Inflammatory macrophage treated with lipopolysaccharide for 1 hour (primary cell): ENCODE data around the gene GOLGA6L6.
"Not testable (repeated sequence)": the region's sequence is repeated elsewhere in the genome, so short reads cannot be mapped to it uniquely, and the experiment has no call there.

ENCODE experiments used
- DNase-seq, 2 donors: peaks; one replicate each; pipeline ENCODE4 v3.0.0-alpha.2; 2020 to 2022

Gene GOLGA6L6

GRCh38 chr15:20541700-20542099, at the start of gene GOLGA6L6:
GOLGA6L6 (minus strand) TSS chr15:20541800; CDS start chr15:20541709, 91 bp downstream.
- DNase-seq: not testable (repeated sequence)

GRCh38 chr15:20590069-20590468, 48.5 kb upstream of the GOLGA6L6 start:
- not testable (repeated sequence) for DNase-seq

- not testable (repeated sequence) for DNase-seq
Observed at GRCh38 chr15:20586821-20587220, 45.2 kb upstream of the GOLGA6L6 start.

GRCh38 chr15:20582726-20583115, 41.1 kb upstream of the GOLGA6L6 start:
- DNase-seq: not testable (repeated sequence)

GRCh38 chr15:20582109-20582725, 40.6 kb upstream of the GOLGA6L6 start:
- DNase-seq: not testable (repeated sequence)

- DNase-seq: not testable (repeated sequence)
Observed at GRCh38 chr15:20581261-20582108, 39.9 kb upstream of the GOLGA6L6 start.

- not testable (repeated sequence) for DNase-seq
Observed at GRCh38 chr15:20579662-20580061, 38.1 kb upstream of the GOLGA6L6 start.

GRCh38 chr15:20551289-20551688, 9.7 kb upstream of the GOLGA6L6 start:
- DNase-seq: not testable (repeated sequence)

- not testable (repeated sequence) for DNase-seq
Observed at GRCh38 chr15:20505926-20506658, 35.5 kb downstream of the GOLGA6L6 start.

GRCh38 chr15:20502839-20503238, 38.8 kb downstream of the GOLGA6L6 start:
- not testable (repeated sequence) for DNase-seq

GRCh38 chr15:20501512-20502222, 39.9 kb downstream of the GOLGA6L6 start:
- not testable (repeated sequence) for DNase-seq

GRCh38 chr15:20497781-20498180, 43.8 kb downstream of the GOLGA6L6 start:
- not testable (repeated sequence) for DNase-seq

GRCh38 chr15:20493035-20493434, 48.6 kb downstream of the GOLGA6L6 start:
- DNase-seq: not testable (repeated sequence)

GRCh38 chr15:20492598-20492997, 49.0 kb downstream of the GOLGA6L6 start:
- not testable (repeated sequence) for DNase-seq

- DNase-seq: not testable (repeated sequence)
Observed at GRCh38 chr15:20489320-20489719, 52.3 kb downstream of the GOLGA6L6 start.
